OCI-LY1 (cell line): ENCODE measurements around the gene RRAS2.

Source experiments
- H2AFZ ChIP-seq: fragments of 200-600 bp; sonication (generic), shearing (Covaris generic); 2 replicates; pipeline ENCODE4 v1.6.0; 2014; ENCODE audit warnings: antibody characterized with exemption, mild to moderate bottlenecking, low read length
- H3F3A ChIP-seq: fragments of 200-600 bp; sonication (generic), shearing (Covaris generic); 2 replicates; pipeline ENCODE4 v1.6.0; 2014; ENCODE audit warnings: mild to moderate bottlenecking, antibody characterized with exemption, low read length, moderate library complexity; ENCODE audit not compliant: insufficient read depth
- H3K27ac ChIP-seq: fragments of 200-600 bp; sonication (generic); 2 replicates; pipeline ENCODE4 v1.5.1; 2014; ENCODE audit warnings: low read length, mixed run types, mild to moderate bottlenecking, low read depth; ENCODE audit not compliant: poor library complexity, severe bottlenecking
- H3K27me3 ChIP-seq: fragments of 200-600 bp; sonication (generic); 2 replicates; pipeline ENCODE4 v1.6.0; 2014; ENCODE audit warnings: antibody characterized with exemption, mild to moderate bottlenecking, low read length, moderate library complexity; ENCODE audit not compliant: insufficient read depth
- H3K36me3 ChIP-seq: fragments of 200-600 bp; sonication (generic); 2 replicates; pipeline ENCODE4 v1.6.1; 2014; ENCODE audit warnings: mild to moderate bottlenecking, antibody characterized with exemption, low read length, moderate library complexity, mixed read lengths; ENCODE audit not compliant: insufficient read depth
- H3K4me1 ChIP-seq: fragments of 200-600 bp; sonication (generic); 2 replicates; pipeline ENCODE4 v1.5.1; 2014; ENCODE audit warnings: mild to moderate bottlenecking, low read length, moderate library complexity; ENCODE audit not compliant: insufficient read depth, severe bottlenecking
- H3K4me2 ChIP-seq: fragments of 200-600 bp; sonication (generic), shearing (Covaris generic); 2 replicates; pipeline ENCODE4 v1.6.1; 2014; ENCODE audit warnings: low read length
- H3K4me3 ChIP-seq: fragments of 200-600 bp; sonication (generic); 2 replicates; pipeline ENCODE4 v1.5.1; 2014; ENCODE audit warnings: low read length, low read depth, mild to moderate bottlenecking, mixed read lengths; ENCODE audit not compliant: poor library complexity, severe bottlenecking
- H3K79me2 ChIP-seq: fragments of 200-600 bp; shearing (Covaris generic); 2 replicates; pipeline ENCODE4 v1.6.1; 2016; ENCODE audit warnings: mixed run types, low read length, mixed read lengths; ENCODE audit not compliant: insufficient read depth
- H3K9ac ChIP-seq: fragments of 200-600 bp; sonication (generic), shearing (Covaris generic); 2 replicates; pipeline ENCODE4 v1.6.1; 2014; ENCODE audit warnings: mild to moderate bottlenecking, low read length, mixed read lengths
- H3K9me2 ChIP-seq: fragments of 200-600 bp; sonication (generic), shearing (Covaris generic); 2 replicates; pipeline ENCODE4 v1.6.1; 2014; ENCODE audit warnings: low read depth, mild to moderate bottlenecking, low read length, mixed read lengths
- H3K9me3 ChIP-seq: fragments of 200-600 bp; shearing (Covaris generic); 2 replicates; pipeline ENCODE4 v1.6.1; 2014; ENCODE audit warnings: low read length, mixed read lengths
- H4K20me1 ChIP-seq: fragments of 200-600 bp; sonication (generic), shearing (Covaris generic); 2 replicates; pipeline ENCODE4 v1.6.0; 2016; ENCODE audit warnings: mild to moderate bottlenecking, low read length; ENCODE audit not compliant: insufficient read depth
- EZH2 ChIP-seq: fragments of 200-600 bp; sonication (generic), shearing (Covaris generic); IDR thresholded peaks from 2 replicates; pipeline ENCODE4 v1.8.0; 2017; ENCODE audit warnings: borderline replicate concordance, mixed run types, mild to moderate bottlenecking, antibody characterized with exemption, low read length, moderate library complexity, mixed read lengths
- TF ChIP-seq, protein P1 (sequence below): fragments of 200-600 bp; sonication (generic), shearing (Covaris generic); IDR thresholded peaks from 2 replicates; pipeline ENCODE4 v1.5.1; 2017; ENCODE audit warnings: mild to moderate bottlenecking, antibody characterized with exemption, low read length, moderate library complexity, mixed read lengths

RRAS2 gene

DNA sequence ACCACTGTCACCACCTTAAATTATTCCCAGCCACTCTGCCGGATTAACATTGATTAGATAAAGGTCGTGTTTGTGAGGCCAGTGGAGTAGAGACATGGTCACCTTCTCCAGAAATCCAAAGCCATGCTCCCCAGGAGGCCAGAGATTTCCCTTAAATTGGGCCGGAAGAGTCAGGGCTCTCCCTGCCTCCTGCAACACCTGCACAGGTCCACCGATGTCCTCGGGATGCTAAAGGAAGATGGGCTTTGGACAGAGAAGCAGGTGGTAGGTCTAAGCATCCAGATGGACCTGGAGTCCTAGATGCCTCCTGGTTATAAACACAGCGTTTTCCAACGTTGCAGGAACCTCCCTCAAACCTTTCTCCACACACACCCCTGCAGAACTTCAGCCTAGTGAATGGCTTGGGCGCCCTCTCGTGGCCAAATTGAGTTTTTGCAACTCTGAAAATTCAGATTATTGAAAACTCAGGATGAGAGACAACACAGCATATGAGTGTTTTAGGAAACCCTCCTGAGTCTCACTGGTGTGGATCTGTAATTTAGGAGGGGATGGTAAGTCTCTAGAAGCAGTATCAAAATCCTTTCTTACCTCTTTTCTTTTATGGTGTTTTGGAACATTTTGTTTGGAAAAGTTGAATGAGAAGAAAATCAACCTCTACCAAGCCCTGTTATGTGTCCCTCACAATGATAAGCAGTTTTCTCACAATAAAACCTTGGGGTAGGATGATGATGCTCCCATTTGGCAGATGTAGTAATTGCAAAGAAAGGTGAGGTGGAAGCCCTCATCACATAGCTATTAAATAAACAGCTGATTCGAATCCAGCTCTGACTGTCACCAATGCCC is 109.6 kb downstream of the RRAS2 start:
- TF ChIP-seq, protein P1, sequence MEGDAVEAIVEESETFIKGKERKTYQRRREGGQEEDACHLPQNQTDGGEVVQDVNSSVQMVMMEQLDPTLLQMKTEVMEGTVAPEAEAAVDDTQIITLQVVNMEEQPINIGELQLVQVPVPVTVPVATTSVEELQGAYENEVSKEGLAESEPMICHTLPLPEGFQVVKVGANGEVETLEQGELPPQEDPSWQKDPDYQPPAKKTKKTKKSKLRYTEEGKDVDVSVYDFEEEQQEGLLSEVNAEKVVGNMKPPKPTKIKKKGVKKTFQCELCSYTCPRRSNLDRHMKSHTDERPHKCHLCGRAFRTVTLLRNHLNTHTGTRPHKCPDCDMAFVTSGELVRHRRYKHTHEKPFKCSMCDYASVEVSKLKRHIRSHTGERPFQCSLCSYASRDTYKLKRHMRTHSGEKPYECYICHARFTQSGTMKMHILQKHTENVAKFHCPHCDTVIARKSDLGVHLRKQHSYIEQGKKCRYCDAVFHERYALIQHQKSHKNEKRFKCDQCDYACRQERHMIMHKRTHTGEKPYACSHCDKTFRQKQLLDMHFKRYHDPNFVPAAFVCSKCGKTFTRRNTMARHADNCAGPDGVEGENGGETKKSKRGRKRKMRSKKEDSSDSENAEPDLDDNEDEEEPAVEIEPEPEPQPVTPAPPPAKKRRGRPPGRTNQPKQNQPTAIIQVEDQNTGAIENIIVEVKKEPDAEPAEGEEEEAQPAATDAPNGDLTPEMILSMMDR, result peak; percentile 90
- no peak for TF ChIP-seq EZH2
- Histone ChIP-seq H3K4me2 (no peak overlapping the region), H3K9me3 (no peaks in the 10 kb centered on the region), H3K27ac (no peak overlapping the region), H4K20me1 (no peaks in the 10 kb centered on the region), H3K9ac (no peak overlapping the region), H3K4me3 (no peak overlapping the region), H3K27me3 (no peaks in the 10 kb centered on the region; the same call in 1 of the 2 replicates), H2AFZ (no peak overlapping the region), H3K36me3 (no peaks in the 10 kb centered on the region), H3K79me2 (no peaks in the 10 kb centered on the region), H3K9me2 (no peaks in the 10 kb centered on the region), H3K4me1 (no peaks in the 10 kb centered on the region), H3F3A (no peaks in the 10 kb centered on the region)

DNA sequence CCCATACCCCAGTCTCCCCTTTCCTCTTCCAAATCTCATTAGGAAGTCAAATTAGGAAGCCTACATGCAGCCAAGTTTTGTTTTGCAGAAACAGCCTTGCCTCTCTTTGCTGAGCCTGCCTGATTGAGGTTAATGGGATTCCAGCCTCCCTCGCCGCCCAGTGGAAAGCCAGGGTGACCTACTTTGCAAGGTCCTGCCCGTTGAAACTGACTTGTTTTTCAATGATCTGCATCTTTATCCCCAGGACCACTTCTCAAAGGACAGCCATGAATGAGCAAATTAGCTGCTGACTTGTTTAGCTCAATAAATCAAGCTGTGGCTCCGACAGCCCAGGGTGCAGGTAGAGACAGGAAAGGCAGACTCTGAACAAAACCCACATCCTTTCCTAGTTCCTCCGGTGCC is 110.4 kb downstream of the RRAS2 start:
- no peaks in the 10 kb centered on the region for H3K9me2 ChIP-seq
- no peaks in the 10 kb centered on the region; the same call in 1 of the 2 replicates for H3K27me3 ChIP-seq
- H4K20me1 ChIP-seq, result no peaks in the 10 kb centered on the region
- no peaks in the 10 kb centered on the region for H3K79me2 ChIP-seq
- H3K36me3 ChIP-seq, result no peaks in the 10 kb centered on the region
- no peak for TF ChIP-seq EZH2
- TF ChIP-seq, protein P1, result no peak
- no peak overlapping the region for H3K9ac ChIP-seq
- no peak overlapping the region for H3K4me3 ChIP-seq
- no peaks in the 10 kb centered on the region for H3F3A ChIP-seq
- no peaks in the 10 kb centered on the region for H3K9me3 ChIP-seq
- no peaks in the 10 kb centered on the region for H3K4me1 ChIP-seq
- no peak overlapping the region for H3K4me2 ChIP-seq
- H2AFZ ChIP-seq, result no peak overlapping the region
- H3K27ac ChIP-seq, result no peak overlapping the region

GRCh38 chr11:14245444-14245843 is 113.5 kb downstream of the RRAS2 start:
- Histone ChIP-seq H3F3A (no peaks in the 10 kb centered on the region), H3K4me3 (no peak overlapping the region), H3K36me3 (no peaks in the 10 kb centered on the region), H3K4me2 (no peak overlapping the region), H3K9me2 (no peaks in the 10 kb centered on the region), H3K9me3 (no peaks in the 10 kb centered on the region), H3K9ac (no peak overlapping the region), H4K20me1 (no peaks in the 10 kb centered on the region), H3K79me2 (no peaks in the 10 kb centered on the region), H3K4me1 (no peaks in the 10 kb centered on the region), H2AFZ (no peak overlapping the region), H3K27ac (no peak overlapping the region), H3K27me3 (no peaks in the 10 kb centered on the region)
- TF ChIP-seq, protein P1, result no peak
- TF ChIP-seq EZH2, result no peak
